ENCODE results near the gene CUEDC1. TPM values are rescaled to one million over a fixed set of nuclear protein-coding genes. Genes with fewer than 3 reads are reported as not detected.

CUEDC1 gene
- total and polyA plus RNA-seq, 2 experiments from 2014 or later: 11.6 to 23.3 TPM

DNA sequence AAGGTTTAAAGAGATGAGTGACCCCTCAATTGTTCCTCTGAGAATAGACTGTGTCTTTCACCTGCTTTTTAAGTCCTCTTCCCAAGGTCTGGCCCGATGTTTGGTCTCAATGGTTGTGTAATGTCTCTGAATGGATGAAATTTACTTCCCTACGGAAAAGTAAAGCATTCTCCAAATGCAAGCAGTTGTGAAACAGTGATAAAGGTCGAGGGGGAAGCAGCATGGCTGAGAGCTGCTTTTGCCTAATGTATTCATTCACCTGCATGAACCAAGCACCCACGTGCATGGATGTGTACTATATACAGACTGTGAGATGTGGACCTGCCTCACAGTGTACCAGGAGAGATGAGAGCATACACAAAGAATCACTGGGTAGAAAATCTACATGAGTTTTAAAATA lies 116.8 kb downstream of the CUEDC1 start:
- no peak overlapping the region for H3K4me2 ChIP-seq
- H3K36me3 ChIP-seq (replicated peaks; ENCODE audit: insufficient read depth, low read depth): no peaks in the 10 kb centered on the region
- TF ChIP-seq EZH2 (IDR thresholded peaks at IDR 0.05; ENCODE audit: borderline replicate concordance) (no peak), EZH2phosphoT487 (IDR thresholded peaks at IDR 0.05; ENCODE audit: low read depth, severe bottlenecking, unreplicated experiment) (no peak)
- TF ChIP-seq, protein P1, sequence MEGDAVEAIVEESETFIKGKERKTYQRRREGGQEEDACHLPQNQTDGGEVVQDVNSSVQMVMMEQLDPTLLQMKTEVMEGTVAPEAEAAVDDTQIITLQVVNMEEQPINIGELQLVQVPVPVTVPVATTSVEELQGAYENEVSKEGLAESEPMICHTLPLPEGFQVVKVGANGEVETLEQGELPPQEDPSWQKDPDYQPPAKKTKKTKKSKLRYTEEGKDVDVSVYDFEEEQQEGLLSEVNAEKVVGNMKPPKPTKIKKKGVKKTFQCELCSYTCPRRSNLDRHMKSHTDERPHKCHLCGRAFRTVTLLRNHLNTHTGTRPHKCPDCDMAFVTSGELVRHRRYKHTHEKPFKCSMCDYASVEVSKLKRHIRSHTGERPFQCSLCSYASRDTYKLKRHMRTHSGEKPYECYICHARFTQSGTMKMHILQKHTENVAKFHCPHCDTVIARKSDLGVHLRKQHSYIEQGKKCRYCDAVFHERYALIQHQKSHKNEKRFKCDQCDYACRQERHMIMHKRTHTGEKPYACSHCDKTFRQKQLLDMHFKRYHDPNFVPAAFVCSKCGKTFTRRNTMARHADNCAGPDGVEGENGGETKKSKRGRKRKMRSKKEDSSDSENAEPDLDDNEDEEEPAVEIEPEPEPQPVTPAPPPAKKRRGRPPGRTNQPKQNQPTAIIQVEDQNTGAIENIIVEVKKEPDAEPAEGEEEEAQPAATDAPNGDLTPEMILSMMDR (IDR thresholded peaks at IDR 0.05; ENCODE audit: poor library complexity): no peak
- H3K9me3 ChIP-seq (ENCODE audit: low read depth): no peaks in the 10 kb centered on the region
- H3K79me2 ChIP-seq: peaks cover 5% of the 10 kb centered on the region
- H3K27me3 ChIP-seq: no peaks in the 10 kb centered on the region
- DNase-seq (ENCODE audit: low spot score): no peak
- H3K9me2 ChIP-seq (replicated peaks; ENCODE audit: insufficient read depth): no peaks in the 10 kb centered on the region
- no peaks in the 10 kb centered on the region for H3K4me1 ChIP-seq (ENCODE audit: insufficient read depth)
- no peaks in the 10 kb centered on the region for H4K20me1 ChIP-seq (ENCODE audit: insufficient read depth, poor library complexity, severe bottlenecking)
- H3K4me3 ChIP-seq: no peak overlapping the region
- WGBS (ENCODE audit: low lambda C conversion rate, missing lambda C conversion rate): 79% methylated on average over 4 of the region's 4 CpGs
- H2AFZ ChIP-seq: no peak overlapping the region
- H3K27ac ChIP-seq: no peak overlapping the region

DNA sequence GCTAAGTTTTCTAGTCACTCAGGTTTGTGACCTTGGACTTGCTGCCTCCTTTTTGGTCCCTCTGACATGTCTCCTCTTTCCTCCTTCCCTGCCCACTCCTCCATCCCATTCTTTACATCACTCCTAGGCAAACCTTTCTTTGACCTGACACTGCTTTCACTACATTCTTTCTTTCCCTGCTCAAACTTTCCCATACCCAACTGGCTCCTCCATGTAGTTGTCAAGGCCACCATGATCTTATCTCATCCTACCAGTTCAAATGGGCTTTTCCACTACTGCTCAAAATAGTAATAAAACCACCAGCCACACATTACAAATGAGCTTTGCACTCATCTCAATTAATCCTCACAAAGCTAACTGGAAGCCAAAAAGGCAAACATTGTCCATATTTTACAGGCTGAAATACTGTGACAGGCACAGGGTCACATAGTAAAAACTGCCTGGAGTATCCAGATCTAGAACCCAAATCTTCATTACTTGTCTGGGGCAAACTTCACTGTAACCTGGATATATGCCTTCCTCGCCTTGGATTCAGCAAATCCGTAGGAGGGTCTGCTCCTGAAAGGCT lies 119.8 kb downstream of the CUEDC1 start:
- no peak overlapping the region for H3K4me3 ChIP-seq
- H3K36me3 ChIP-seq (replicated peaks; ENCODE audit: insufficient read depth, low read depth): no peaks in the 10 kb centered on the region
- TF ChIP-seq, protein P1 (IDR thresholded peaks at IDR 0.05; ENCODE audit: poor library complexity): no peak
- TF ChIP-seq EZH2phosphoT487 (IDR thresholded peaks at IDR 0.05; ENCODE audit: low read depth, severe bottlenecking, unreplicated experiment): no peak
- TF ChIP-seq EZH2 (IDR thresholded peaks at IDR 0.05; ENCODE audit: borderline replicate concordance): no peak
- WGBS (ENCODE audit: low lambda C conversion rate, missing lambda C conversion rate): 98% methylated on average over 2 of the region's 2 CpGs
- DNase-seq (ENCODE audit: low spot score): no peak
- no peaks in the 10 kb centered on the region for H3K27me3 ChIP-seq
- no peak overlapping the region for H3K4me2 ChIP-seq
- H4K20me1 ChIP-seq (ENCODE audit: insufficient read depth, poor library complexity, severe bottlenecking): no peaks in the 10 kb centered on the region
- no peaks in the 10 kb centered on the region for H3K9me3 ChIP-seq (ENCODE audit: low read depth)
- no peak overlapping the region for H3K27ac ChIP-seq
- no peaks in the 10 kb centered on the region for H3K9me2 ChIP-seq (replicated peaks; ENCODE audit: insufficient read depth)
- H2AFZ ChIP-seq: no peak overlapping the region
- H3K4me1 ChIP-seq (ENCODE audit: insufficient read depth): no peaks in the 10 kb centered on the region
- H3K79me2 ChIP-seq: no peaks in the 10 kb centered on the region

DNA sequence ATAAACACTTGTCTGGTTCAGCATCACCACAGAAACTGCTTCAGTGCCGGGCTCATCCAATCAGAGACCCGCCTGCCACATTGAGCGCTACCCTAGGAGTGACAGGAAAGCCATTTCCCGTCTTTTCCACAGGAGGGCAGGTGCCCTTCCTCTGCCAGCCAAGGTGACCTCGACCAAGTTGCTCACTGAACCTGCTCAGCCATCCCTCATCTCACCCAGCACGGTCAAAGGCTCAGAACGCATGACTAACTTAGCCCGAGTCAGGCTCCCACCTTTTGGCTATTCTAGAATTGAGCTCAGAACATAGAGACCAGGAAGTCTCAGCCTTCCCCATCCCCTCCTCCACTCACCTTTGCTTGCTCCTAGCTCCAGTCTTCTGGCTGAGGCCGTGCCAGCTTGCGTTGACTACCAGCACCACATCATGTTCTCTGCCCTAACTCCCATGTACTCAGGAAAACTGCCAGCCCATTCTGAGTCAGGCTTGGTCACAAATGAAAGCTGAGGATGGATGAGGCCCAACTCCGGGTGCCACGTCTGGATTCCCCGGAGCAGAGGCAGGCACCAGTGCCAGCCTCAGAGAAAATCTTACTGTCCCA lies 121.0 kb downstream of the CUEDC1 start:
- Histone ChIP-seq H3K27me3 (no peaks in the 10 kb centered on the region), H2AFZ (no peak overlapping the region), H3K4me1 (ENCODE audit: insufficient read depth) (no peaks in the 10 kb centered on the region), H3K9me2 (replicated peaks; ENCODE audit: insufficient read depth) (no peaks in the 10 kb centered on the region), H3K27ac (no peak overlapping the region), H4K20me1 (ENCODE audit: insufficient read depth, poor library complexity, severe bottlenecking) (no peaks in the 10 kb centered on the region), H3K4me3 (no peak overlapping the region), H3K36me3 (replicated peaks; ENCODE audit: insufficient read depth, low read depth) (no peaks in the 10 kb centered on the region), H3K9me3 (ENCODE audit: low read depth) (no peaks in the 10 kb centered on the region), H3K4me2 (no peak overlapping the region), H3K79me2 (no peaks in the 10 kb centered on the region)
- 70% methylated on average over 12 of the region's 13 CpGs for WGBS (ENCODE audit: low lambda C conversion rate, missing lambda C conversion rate)
- DNase-seq (ENCODE audit: low spot score): no peak
- no peak for TF ChIP-seq EZH2phosphoT487 (IDR thresholded peaks at IDR 0.05; ENCODE audit: low read depth, severe bottlenecking, unreplicated experiment)
- TF ChIP-seq EZH2 (IDR thresholded peaks at IDR 0.05; ENCODE audit: borderline replicate concordance): no peak
- TF ChIP-seq, protein P1 (IDR thresholded peaks at IDR 0.05; ENCODE audit: poor library complexity): no peak

Data from hepatocyte (in vitro differentiated cells).